PC-9 (cell line): ENCODE measurements around the gene SVOPL.

Source experiments
- EZH2 ChIP-seq: fragments of 200-600 bp; sonication (generic); IDR thresholded peaks from 2 replicates; pipeline ENCODE4 v1.8.0; 2017; ENCODE audit warnings: antibody characterized with exemption, low read depth
- TF ChIP-seq, protein P1 (sequence below): fragments of 200-600 bp; sonication (generic); conservative IDR thresholded peaks from 2 replicates; pipeline ENCODE4 v1.6.1; 2017; ENCODE audit warnings: mixed run types, antibody characterized with exemption, mild to moderate bottlenecking, moderate library complexity

DNA sequence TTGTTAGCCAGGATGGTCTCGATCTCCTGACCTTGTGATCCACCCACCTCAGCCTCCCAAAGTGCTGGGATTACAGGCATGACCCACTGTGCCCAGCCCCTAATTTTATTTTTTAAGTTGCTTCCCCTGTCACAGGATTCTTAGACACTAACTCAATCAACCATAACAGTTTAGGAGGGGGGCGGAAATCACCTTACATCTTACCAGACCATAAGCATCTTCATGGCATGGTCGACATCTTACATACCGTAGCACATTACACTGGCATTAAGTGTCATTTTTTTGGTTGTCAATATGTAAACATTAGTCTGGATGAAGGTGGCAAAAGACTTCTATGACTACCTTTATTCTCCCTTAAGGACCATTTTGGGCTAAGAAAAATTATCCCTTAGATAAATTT, 145.5 kb downstream of the SVOPL start:
- TF ChIP-seq, protein P1, sequence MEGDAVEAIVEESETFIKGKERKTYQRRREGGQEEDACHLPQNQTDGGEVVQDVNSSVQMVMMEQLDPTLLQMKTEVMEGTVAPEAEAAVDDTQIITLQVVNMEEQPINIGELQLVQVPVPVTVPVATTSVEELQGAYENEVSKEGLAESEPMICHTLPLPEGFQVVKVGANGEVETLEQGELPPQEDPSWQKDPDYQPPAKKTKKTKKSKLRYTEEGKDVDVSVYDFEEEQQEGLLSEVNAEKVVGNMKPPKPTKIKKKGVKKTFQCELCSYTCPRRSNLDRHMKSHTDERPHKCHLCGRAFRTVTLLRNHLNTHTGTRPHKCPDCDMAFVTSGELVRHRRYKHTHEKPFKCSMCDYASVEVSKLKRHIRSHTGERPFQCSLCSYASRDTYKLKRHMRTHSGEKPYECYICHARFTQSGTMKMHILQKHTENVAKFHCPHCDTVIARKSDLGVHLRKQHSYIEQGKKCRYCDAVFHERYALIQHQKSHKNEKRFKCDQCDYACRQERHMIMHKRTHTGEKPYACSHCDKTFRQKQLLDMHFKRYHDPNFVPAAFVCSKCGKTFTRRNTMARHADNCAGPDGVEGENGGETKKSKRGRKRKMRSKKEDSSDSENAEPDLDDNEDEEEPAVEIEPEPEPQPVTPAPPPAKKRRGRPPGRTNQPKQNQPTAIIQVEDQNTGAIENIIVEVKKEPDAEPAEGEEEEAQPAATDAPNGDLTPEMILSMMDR = no peak
- TF ChIP-seq EZH2 = no peak
